Suprapubic skin (tissue), 4 donors: Measurements from ENCODE around the gene TSPEAR. TPM values are rescaled to one million over a fixed set of nuclear protein-coding genes. Genes with fewer than 3 reads are reported as not detected.

Experiments used
- DNase-seq, 2 donors: peaks; one replicate each; pipeline ENCODE4 v3.0.0-alpha.2; 2019; ENCODE audit warnings: low spot score in 2 of 2
- H3K27ac ChIP-seq: fragments of 200-600 bp; sonication (generic); one replicate; pipeline ENCODE4 v1.5.1; 2019
- H3K27me3 ChIP-seq: fragments of 200-600 bp; sonication (generic); one replicate; pipeline ENCODE4 v1.5.1; 2019
- H3K36me3 ChIP-seq: fragments of 200-600 bp; sonication (generic); one replicate; pipeline ENCODE4 v1.5.1; 2019
- H3K4me1 ChIP-seq: fragments of 200-600 bp; sonication (generic); one replicate; pipeline ENCODE4 v1.5.1; 2019
- H3K4me3 ChIP-seq: fragments of 200-600 bp; sonication (generic); one replicate; pipeline ENCODE4 v1.5.1; 2019; ENCODE audit warnings: mild to moderate bottlenecking
- H3K9me3 ChIP-seq: fragments of 200-600 bp; sonication (generic); one replicate; pipeline ENCODE4 v1.5.1; 2019
- CTCF ChIP-seq, 2 donors: fragments of 200-600 bp in 1 of 2; fragments of 450-650 bp in 1 of 2; sonication (generic) in 1 of 2; IDR thresholded peaks; one replicate each; pipeline ENCODE4 v1.5.1; 2016 to 2019; ENCODE audit warnings: antibody characterized with exemption in 2 of 2, mild to moderate bottlenecking in 1 of 2, moderate library complexity in 1 of 2
- EP300 ChIP-seq: sonication (generic); formaldehyde crosslinking; IDR thresholded peaks from one replicate; pipeline ENCODE4 v1.6.1; 2017; ENCODE audit warnings: antibody characterized with exemption
- POLR2A ChIP-seq, 2 donors: fragments of 450-650 bp; IDR thresholded peaks; one replicate each; pipeline ENCODE4 v1.6.1; 2017; ENCODE audit warnings: antibody characterized with exemption in 2 of 2, mild to moderate bottlenecking in 2 of 2, moderate library complexity in 2 of 2
- POLR2AphosphoS5 ChIP-seq, 3 donors: sonication (generic); formaldehyde crosslinking; IDR thresholded peaks; one replicate each; pipeline ENCODE4 v1.6.1; 2017; ENCODE audit warnings: antibody characterized with exemption in 3 of 3
- WGBS: methylation state at CpG from one replicate; pipeline ENCODE4 v1.1.5; 2018; 5-methylcytosine and 5-hydroxymethylcytosine counted together
- total RNA-seq, 4 donors: library from RNA; depleted of rRNA; stranded (reverse); fragments of >200 nt; gene quantifications; one replicate each; pipeline ENCODE4 v1.1.0, GENCODE V29; 2016

TSPEAR gene
- total RNA-seq, 4 donors from 2014 or later: 0.21 to 0.59 (median 0.32) TPM; not detected in 1

- no peaks in the 10 kb centered on the region for H3K9me3 ChIP-seq
- no peak for TF ChIP-seq POLR2AphosphoS5 (IDR thresholded peaks at IDR 0.05)
- no peak for TF ChIP-seq CTCF (IDR thresholded peaks at IDR 0.05)
- TF ChIP-seq POLR2A (IDR thresholded peaks at IDR 0.05): no peak
- no peak for TF ChIP-seq EP300
- H3K27ac ChIP-seq: no peak overlapping the region
- no peaks in the 10 kb centered on the region for H3K4me1 ChIP-seq
- peaks cover 92% of the 10 kb centered on the region for H3K27me3 ChIP-seq
- 60% methylated on average over 11 of the region's 16 CpGs for WGBS
- H3K4me3 ChIP-seq: no peak overlapping the region
- H3K36me3 ChIP-seq: no peaks in the 10 kb centered on the region
- peak in 1 of 2 donors; percentile 65 for DNase-seq
Observed at GRCh38 chr21:44702973-44703730, 8.2 kb downstream of the TSPEAR start.

GRCh38 chr21:44702111-44702972 lies 9.0 kb downstream of the TSPEAR start:
- H3K4me1 ChIP-seq: no peaks in the 10 kb centered on the region
- peaks cover 92% of the 10 kb centered on the region for H3K27me3 ChIP-seq
- DNase-seq: peak in 1 of 2 donors; percentile 65
- no peak overlapping the region for H3K4me3 ChIP-seq
- WGBS: 88% methylated on average over 11 of the region's 22 CpGs
- H3K36me3 ChIP-seq: no peaks in the 10 kb centered on the region
- no peaks in the 10 kb centered on the region for H3K9me3 ChIP-seq
- TF ChIP-seq POLR2A (IDR thresholded peaks at IDR 0.05) (no peak), EP300 (no peak), CTCF (IDR thresholded peaks at IDR 0.05) (no peak)
- no peak overlapping the region for H3K27ac ChIP-seq

- DNase-seq: peak in 1 of 2 donors; percentile 69
- WGBS: 40% methylated on average over 12 of the region's 12 CpGs
- Histone ChIP-seq H3K36me3 (no peaks in the 10 kb centered on the region), H3K27me3 (peaks cover 91% of the 10 kb centered on the region), H3K9me3 (no peaks in the 10 kb centered on the region), H3K4me3 (no peak overlapping the region), H3K4me1 (no peaks in the 10 kb centered on the region), H3K27ac (no peak overlapping the region)
- TF ChIP-seq EP300: no peak
- no peak for TF ChIP-seq POLR2A (IDR thresholded peaks at IDR 0.05)
- TF ChIP-seq CTCF (IDR thresholded peaks at IDR 0.05): no peak
- TF ChIP-seq POLR2AphosphoS5 (IDR thresholded peaks at IDR 0.05): no peak
Observed at GRCh38 chr21:44701541-44701940, 9.8 kb downstream of the TSPEAR start.

GRCh38 chr21:44701023-44701400 lies 10.4 kb downstream of the TSPEAR start:
- Histone ChIP-seq H3K27me3 (peaks cover 90% of the 10 kb centered on the region), H3K27ac (no peak overlapping the region), H3K4me1 (no peaks in the 10 kb centered on the region), H3K4me3 (no peak overlapping the region), H3K9me3 (no peaks in the 10 kb centered on the region), H3K36me3 (no peaks in the 10 kb centered on the region)
- DNase-seq: no peak
- TF ChIP-seq CTCF (IDR thresholded peaks at IDR 0.05) (no peak), EP300 (no peak), POLR2A (IDR thresholded peaks at IDR 0.05) (no peak), POLR2AphosphoS5 (IDR thresholded peaks at IDR 0.05) (no peak)
- WGBS: 85% methylated on average over 14 of the region's 14 CpGs
